ENCODE results near the gene VRK1. TPM values are rescaled to one million over a fixed set of nuclear protein-coding genes. Genes with fewer than 3 reads are reported as not detected.

Gene VRK1
- total and polyA plus RNA-seq, 2 donors (not counting 1 experiment from before 2014, with no cell fraction given), result 10.3 to 28.2 TPM

DNA sequence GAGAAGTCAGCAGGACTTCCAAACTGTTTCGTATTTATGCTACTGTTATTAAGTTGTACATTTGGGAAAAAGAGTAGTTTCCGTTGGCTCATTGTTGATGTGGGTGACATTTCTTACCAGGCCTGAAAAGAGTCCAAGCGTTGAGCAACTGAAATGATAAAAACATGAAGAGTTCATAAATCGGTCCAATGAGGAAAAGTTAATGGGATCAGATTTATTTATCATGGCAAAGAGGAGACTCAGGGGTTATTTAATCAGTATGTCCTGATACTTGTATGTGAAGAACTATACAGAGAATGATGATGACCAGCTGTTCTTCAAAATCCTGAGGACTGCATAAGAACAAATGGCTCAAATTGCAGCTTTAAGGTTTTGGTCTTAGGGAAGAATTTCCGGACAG lies 7.7 kb downstream of the VRK1 start:
- 100% methylated on average over 4 of the region's 5 CpGs for WGBS (ENCODE audit: insufficient coverage)
- CTCF ChIA-PET, result no interaction called here
- H3K9ac ChIP-seq (ENCODE audit: low read length), result no peak overlapping the region

DNA sequence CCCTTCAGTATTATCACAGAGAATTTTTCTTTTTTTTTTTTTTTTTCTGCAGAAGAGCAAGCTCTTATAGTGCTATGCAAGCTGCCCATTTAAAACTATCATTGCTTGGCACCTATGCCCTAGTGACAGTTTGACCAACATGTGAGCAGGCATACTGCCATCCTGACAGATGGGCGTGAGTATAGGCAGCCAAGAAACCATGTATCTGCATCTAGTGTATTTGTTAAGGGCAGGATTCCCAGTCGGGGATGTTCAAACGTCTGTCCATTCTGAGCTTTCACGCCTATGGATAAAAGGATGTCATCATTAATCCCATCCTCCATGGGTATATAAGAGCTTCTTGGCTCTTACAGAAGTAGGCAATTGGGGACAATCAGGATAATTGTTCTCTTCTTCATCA lies 8.8 kb downstream of the VRK1 start:
- no peaks in the 10 kb centered on the region for H3K9me3 Mint-ChIP-seq (ENCODE audit: insufficient read depth)
- Histone ChIP-seq H3K4me1 (ENCODE audit: control insufficient read depth in 2 of 2, insufficient read depth in 2 of 2, low read length in 2 of 2) (peaks cover 3 to 11% of the 10 kb centered on the region in 2 donors), H3K27me3 (replicated peaks in 1 of 4; ENCODE audit: control extremely low read depth in 1 of 4, control insufficient read depth in 3 of 4, insufficient read depth in 4 of 4, low read length in 3 of 4) (no peaks in the 10 kb centered on the region), H3K9ac (ENCODE audit: low read length) (no peak overlapping the region), H3K27ac (ENCODE audit: low read length in 2 of 2) (no peak overlapping the region), H3K9me3 (ENCODE audit: control extremely low read depth in 1 of 3, control insufficient read depth in 2 of 3, insufficient read depth in 1 of 3, low read length in 2 of 3) (no peaks in the 10 kb centered on the region), H3K36me3 (replicated peaks in 1 of 2; ENCODE audit: control extremely low read depth in 1 of 2, control insufficient read depth in 1 of 2, extremely low read depth in 1 of 2, insufficient read depth in 2 of 2, low read length in 1 of 2) (no peaks in the 10 kb centered on the region), H2AFZ (ENCODE audit: insufficient read depth, low read depth, low read length, poor library complexity, severe bottlenecking) (no peak overlapping the region), H3K4me2 (replicated peaks; ENCODE audit: low read depth, low read length, poor library complexity, severe bottlenecking) (no peak overlapping the region), H3K79me2 (ENCODE audit: control insufficient read depth, insufficient read depth, low read length) (peaks cover 94% of the 10 kb centered on the region), H4K20me1 (ENCODE audit: control insufficient read depth, insufficient read depth, low read length, poor library complexity, severe bottlenecking) (peaks cover 4% of the 10 kb centered on the region), H3K4me3 (ENCODE audit: control extremely low read depth in 1 of 5, extremely low read depth in 1 of 5, insufficient read depth in 1 of 5, low read depth in 2 of 5, low read length in 4 of 5) (no peak overlapping the region)
- WGBS (ENCODE audit: insufficient coverage), result no CpG with 5 or more reads among the region's 4 CpGs
- H3K4me1 Mint-ChIP-seq, result peaks cover 39% of the 10 kb centered on the region
- ChIA-PET CTCF (interaction anchor here (1.1 kb wide), 1 partner anchor 43 kb away, joined by 3 read pairs; no protein-coding TSS in a partner anchor), POLR2A (no interaction called here)
- intact Hi-C loops (cut with micrococcal nuclease), result no loop called here
- no peak for ATAC-seq (ENCODE audit: low read depth)
- H3K27ac Mint-ChIP-seq, result no peak overlapping the region
- no peaks in the 10 kb centered on the region for H3K27me3 Mint-ChIP-seq
- no peak for DNase-seq
- H3K4me3 Mint-ChIP-seq, result no peak overlapping the region
- TF ChIP-seq, protein P1, sequence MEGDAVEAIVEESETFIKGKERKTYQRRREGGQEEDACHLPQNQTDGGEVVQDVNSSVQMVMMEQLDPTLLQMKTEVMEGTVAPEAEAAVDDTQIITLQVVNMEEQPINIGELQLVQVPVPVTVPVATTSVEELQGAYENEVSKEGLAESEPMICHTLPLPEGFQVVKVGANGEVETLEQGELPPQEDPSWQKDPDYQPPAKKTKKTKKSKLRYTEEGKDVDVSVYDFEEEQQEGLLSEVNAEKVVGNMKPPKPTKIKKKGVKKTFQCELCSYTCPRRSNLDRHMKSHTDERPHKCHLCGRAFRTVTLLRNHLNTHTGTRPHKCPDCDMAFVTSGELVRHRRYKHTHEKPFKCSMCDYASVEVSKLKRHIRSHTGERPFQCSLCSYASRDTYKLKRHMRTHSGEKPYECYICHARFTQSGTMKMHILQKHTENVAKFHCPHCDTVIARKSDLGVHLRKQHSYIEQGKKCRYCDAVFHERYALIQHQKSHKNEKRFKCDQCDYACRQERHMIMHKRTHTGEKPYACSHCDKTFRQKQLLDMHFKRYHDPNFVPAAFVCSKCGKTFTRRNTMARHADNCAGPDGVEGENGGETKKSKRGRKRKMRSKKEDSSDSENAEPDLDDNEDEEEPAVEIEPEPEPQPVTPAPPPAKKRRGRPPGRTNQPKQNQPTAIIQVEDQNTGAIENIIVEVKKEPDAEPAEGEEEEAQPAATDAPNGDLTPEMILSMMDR (IDR thresholded peaks at IDR 0.05), result no peak
- no peak for TF ChIP-seq EZH2 (IDR thresholded peaks at IDR 0.05; ENCODE audit: borderline replicate concordance, insufficient read depth, low read depth, low read length, poor library complexity, severe bottlenecking)

More for the DNA sequence above, 7.7 kb downstream of the VRK1 start:
- DNase-seq (no peak), ATAC-seq (ENCODE audit: low read depth) (no peak)
- Mint-ChIP-seq H3K27me3 (no peaks in the 10 kb centered on the region), H3K9me3 (ENCODE audit: insufficient read depth) (no peaks in the 10 kb centered on the region), H3K27ac (no peak overlapping the region), H3K4me3 (no peak overlapping the region), H3K4me1 (peaks cover 41% of the 10 kb centered on the region)
- H3K27ac ChIP-seq (ENCODE audit: low read length in 2 of 2), result no peak overlapping the region
- TF ChIP-seq EZH2 (IDR thresholded peaks at IDR 0.05; ENCODE audit: borderline replicate concordance, insufficient read depth, low read depth, low read length, poor library complexity, severe bottlenecking), result no peak
- TF ChIP-seq, protein P1 (IDR thresholded peaks at IDR 0.05), result no peak
- intact Hi-C loops (cut with micrococcal nuclease), result no loop called here
- peaks cover 94% of the 10 kb centered on the region for H3K79me2 ChIP-seq (ENCODE audit: control insufficient read depth, insufficient read depth, low read length)
- POLR2A ChIA-PET, result no interaction called here
- H3K4me3 ChIP-seq (ENCODE audit: control extremely low read depth in 1 of 5, extremely low read depth in 1 of 5, insufficient read depth in 1 of 5, low read depth in 2 of 5, low read length in 4 of 5), result no peak overlapping the region
- H3K36me3 ChIP-seq (replicated peaks in 1 of 2; ENCODE audit: control extremely low read depth in 1 of 2, control insufficient read depth in 1 of 2, extremely low read depth in 1 of 2, insufficient read depth in 2 of 2, low read length in 1 of 2), result no peaks in the 10 kb centered on the region
- peaks cover 3 to 11% of the 10 kb centered on the region in 2 donors for H3K4me1 ChIP-seq (ENCODE audit: control insufficient read depth in 2 of 2, insufficient read depth in 2 of 2, low read length in 2 of 2)
- H4K20me1 ChIP-seq (ENCODE audit: control insufficient read depth, insufficient read depth, low read length, poor library complexity, severe bottlenecking), result peaks cover 4% of the 10 kb centered on the region
- H3K4me2 ChIP-seq (replicated peaks; ENCODE audit: low read depth, low read length, poor library complexity, severe bottlenecking), result no peak overlapping the region
- no peaks in the 10 kb centered on the region for H3K27me3 ChIP-seq (replicated peaks in 1 of 4; ENCODE audit: control extremely low read depth in 1 of 4, control insufficient read depth in 3 of 4, insufficient read depth in 4 of 4, low read length in 3 of 4)
- H3K9me3 ChIP-seq (ENCODE audit: control extremely low read depth in 1 of 3, control insufficient read depth in 2 of 3, insufficient read depth in 1 of 3, low read length in 2 of 3), result no peaks in the 10 kb centered on the region
- H2AFZ ChIP-seq (ENCODE audit: insufficient read depth, low read depth, low read length, poor library complexity, severe bottlenecking), result no peak overlapping the region
